ENCODE measurements around the gene RAB25. TPM values are rescaled to one million over a fixed set of nuclear protein-coding genes. Genes with fewer than 3 reads are reported as not detected.

RAB25 gene
- total and polyA plus RNA-seq, 2 of the 13 experiments (the other 11 are each of a cell fraction or from before 2014, with no cell fraction given): 0.20 to 0.22 TPM

GRCh38 chr1:156104065-156104810 is 43.3 kb downstream of the RAB25 start (continued):
- TF ChIP-seq PRDM10 (CRISPR knock-in tag; IDR thresholded peaks at IDR 0.05; ENCODE audit: low read depth): peak; percentile 53; the same call in 1 of the 2 replicates
- no peak for TF ChIP-seq ZNF432 (CRISPR knock-in tag; IDR thresholded peaks at IDR 0.05; ENCODE audit: borderline replicate concordance)
- TF ChIP-seq LCORL (IDR thresholded peaks at IDR 0.05): peak; percentile 59; the same call in 1 of the 2 replicates
- no peak for TF ChIP-seq LCORL (CRISPR knock-in tag; IDR thresholded peaks at IDR 0.05)
- 0 out of 2 replicates have a peak, but pooled peaks have one; percentile 12 for TF ChIP-seq SAP130 (CRISPR knock-in tag; IDR thresholded peaks at IDR 0.05; ENCODE audit: low read depth)
- TF ChIP-seq ZNF564 (CRISPR knock-in tag; IDR thresholded peaks at IDR 0.05): 0 out of 2 replicates have a peak, but pooled peaks have one; percentile 21
- peak; percentile 59 for TF ChIP-seq RFX1 (IDR thresholded peaks at IDR 0.05)
- no peak for TF ChIP-seq RBM39 (IDR thresholded peaks at IDR 0.05; ENCODE audit: low read depth, low read length, poor library complexity, severe bottlenecking)
- no peak for TF ChIP-seq ZBTB26 (CRISPR knock-in tag; IDR thresholded peaks at IDR 0.05; ENCODE audit: borderline replicate concordance)
- no peak for TF ChIP-seq SRSF4 (IDR thresholded peaks at IDR 0.05; ENCODE audit: low read depth, low read length, poor library complexity, severe bottlenecking)
- peak; percentile 52; the same call in 1 of the 2 replicates for TF ChIP-seq ZFP91 (CRISPR knock-in tag; IDR thresholded peaks at IDR 0.05; ENCODE audit: borderline replicate concordance)
- TF ChIP-seq ETV5 (CRISPR knock-in tag; IDR thresholded peaks at IDR 0.05; ENCODE audit: borderline replicate concordance): peak; percentile 5; the same call in 1 of the 2 replicates
- TF ChIP-seq ZBTB2 (CRISPR knock-in tag; IDR thresholded peaks at IDR 0.05; ENCODE audit: low read depth): 0 out of 2 replicates have a peak, but pooled peaks have one; percentile 7
- TF ChIP-seq CEBPB (IDR thresholded peaks at IDR 0.05; ENCODE audit: borderline replicate concordance, low read depth, low read length): no peak
- TF ChIP-seq FOXA3 (CRISPR knock-in tag; IDR thresholded peaks at IDR 0.05): no peak
- TF ChIP-seq ZNF614 (CRISPR knock-in tag; IDR thresholded peaks at IDR 0.05; ENCODE audit: borderline replicate concordance): no peak
